Prostate gland (tissue), 2 donors: ENCODE data around the gene LTK. TPM values are rescaled to one million over a fixed set of nuclear protein-coding genes. Genes with fewer than 3 reads are reported as not detected.

Source experiments
- DNase-seq: peaks from one replicate; pipeline ENCODE4 v3.0.0-alpha.2; 2019; ENCODE audit warnings: low spot score
- H3K27ac ChIP-seq, 2 donors: fragments of 200-600 bp; sonication (generic); 2 replicates each; pipeline ENCODE4 v1.5.1; 2017 to 2019
- H3K27me3 ChIP-seq: fragments of 200-600 bp; sonication (generic); replicated peaks from 2 replicates; pipeline ENCODE4 v1.5.1; 2019; ENCODE audit not compliant: insufficient read depth
- H3K36me3 ChIP-seq, 2 donors: fragments of 200-600 bp; sonication (generic); 1 replicate in 1 of 2; 2 replicates in 1 of 2; pipeline versions ENCODE4 v1.5.1 to v1.8.1; 2017 to 2019
- H3K4me1 ChIP-seq: fragments of 200-600 bp; sonication (generic); replicated peaks from 2 replicates; pipeline ENCODE4 v1.5.1; 2019
- H3K4me3 ChIP-seq, 2 donors: fragments of 200-600 bp; sonication (generic); 2 replicates each; pipeline ENCODE4 v1.5.1; 2017 to 2019
- H3K9me3 ChIP-seq: fragments of 200-600 bp; sonication (generic); 2 replicates; pipeline ENCODE4 v1.5.1; 2017
- POLR2A ChIP-seq: fragments of 450-650 bp; IDR thresholded peaks from one replicate; pipeline ENCODE4 v1.6.1; 2016; ENCODE audit warnings: antibody characterized with exemption, mild to moderate bottlenecking
- POLR2AphosphoS5 ChIP-seq: sonication (generic); formaldehyde crosslinking; IDR thresholded peaks from one replicate; pipeline ENCODE4 v1.6.1; 2017; ENCODE audit warnings: antibody characterized with exemption
- WGBS: methylation state at CpG from one replicate; pipeline ENCODE4 v1.1.5; 2018; 5-methylcytosine and 5-hydroxymethylcytosine counted together
- intact Hi-C: fragments of 100-400 bp; cut with DNase I; formaldehyde crosslinking; loops from one replicate; pipeline ENCODE4 v1.14.2; 2022
- total RNA-seq, 2 donors: library from RNA; depleted of rRNA; stranded (reverse); fragments of >200 nt; gene quantifications; one replicate each; pipeline ENCODE4 v1.1.0, GENCODE V29; 2016
- TF ChIP-seq, protein P1 (sequence below), 4 experiments: fragments of 200-600 bp in 2 of 4; fragments of 450-650 bp in 2 of 4; sonication (generic) in 2 of 4; IDR thresholded peaks; 1 replicate in 3 of 4; 2 replicates in 1 of 4; pipeline ENCODE4 v1.5.1; 2016 to 2019; ENCODE audit warnings: antibody characterized with exemption in 4 of 4, mild to moderate bottlenecking in 2 of 4, moderate library complexity in 2 of 4

LTK gene
- total RNA-seq, 2 donors from 2014 or later = 1.5 TPM; not detected in 1

DNA sequence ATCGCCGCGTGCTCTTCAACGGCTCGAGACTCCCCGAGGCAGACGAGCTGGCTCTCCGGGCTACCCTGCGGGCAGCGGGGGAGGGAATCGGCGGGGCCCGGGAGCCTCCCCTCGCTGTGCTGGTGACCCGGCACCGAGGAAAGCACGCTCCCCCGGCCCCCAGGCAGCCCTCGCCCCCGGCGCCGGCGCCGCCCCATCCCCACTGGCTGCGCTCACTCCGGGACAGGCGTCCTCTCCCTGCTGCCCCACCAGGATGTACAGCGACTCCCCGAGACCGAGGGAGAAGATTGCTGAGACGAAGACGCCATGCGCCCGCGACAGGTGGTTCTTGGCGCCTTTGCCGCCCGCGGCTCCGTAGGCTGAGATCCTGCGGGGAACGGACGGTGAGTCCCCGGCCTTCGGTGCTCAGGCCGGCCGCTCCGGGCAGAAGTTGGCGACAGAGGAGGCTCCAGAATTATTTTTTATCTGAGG is 1.7 kb downstream of the LTK start:
- DNase-seq = no peak
- H3K9me3 ChIP-seq = no peaks in the 10 kb centered on the region
- intact Hi-C loops = no loop called here
- no peak overlapping the region for H3K27ac ChIP-seq
- H3K36me3 ChIP-seq = no peaks in the 10 kb centered on the region
- peak overlapping the region in 1 of 2 donors; percentile 20 for H3K4me3 ChIP-seq
- peaks cover 16% of the 10 kb centered on the region for H3K4me1 ChIP-seq
- WGBS = under 1% methylated on average over 33 of the region's 49 CpGs
- TF ChIP-seq POLR2A (no peak), POLR2AphosphoS5 (no peak)
- TF ChIP-seq, protein P1, sequence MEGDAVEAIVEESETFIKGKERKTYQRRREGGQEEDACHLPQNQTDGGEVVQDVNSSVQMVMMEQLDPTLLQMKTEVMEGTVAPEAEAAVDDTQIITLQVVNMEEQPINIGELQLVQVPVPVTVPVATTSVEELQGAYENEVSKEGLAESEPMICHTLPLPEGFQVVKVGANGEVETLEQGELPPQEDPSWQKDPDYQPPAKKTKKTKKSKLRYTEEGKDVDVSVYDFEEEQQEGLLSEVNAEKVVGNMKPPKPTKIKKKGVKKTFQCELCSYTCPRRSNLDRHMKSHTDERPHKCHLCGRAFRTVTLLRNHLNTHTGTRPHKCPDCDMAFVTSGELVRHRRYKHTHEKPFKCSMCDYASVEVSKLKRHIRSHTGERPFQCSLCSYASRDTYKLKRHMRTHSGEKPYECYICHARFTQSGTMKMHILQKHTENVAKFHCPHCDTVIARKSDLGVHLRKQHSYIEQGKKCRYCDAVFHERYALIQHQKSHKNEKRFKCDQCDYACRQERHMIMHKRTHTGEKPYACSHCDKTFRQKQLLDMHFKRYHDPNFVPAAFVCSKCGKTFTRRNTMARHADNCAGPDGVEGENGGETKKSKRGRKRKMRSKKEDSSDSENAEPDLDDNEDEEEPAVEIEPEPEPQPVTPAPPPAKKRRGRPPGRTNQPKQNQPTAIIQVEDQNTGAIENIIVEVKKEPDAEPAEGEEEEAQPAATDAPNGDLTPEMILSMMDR (IDR thresholded peaks at IDR 0.05) = no peak
- peaks cover 21% of the 10 kb centered on the region for H3K27me3 ChIP-seq

DNA sequence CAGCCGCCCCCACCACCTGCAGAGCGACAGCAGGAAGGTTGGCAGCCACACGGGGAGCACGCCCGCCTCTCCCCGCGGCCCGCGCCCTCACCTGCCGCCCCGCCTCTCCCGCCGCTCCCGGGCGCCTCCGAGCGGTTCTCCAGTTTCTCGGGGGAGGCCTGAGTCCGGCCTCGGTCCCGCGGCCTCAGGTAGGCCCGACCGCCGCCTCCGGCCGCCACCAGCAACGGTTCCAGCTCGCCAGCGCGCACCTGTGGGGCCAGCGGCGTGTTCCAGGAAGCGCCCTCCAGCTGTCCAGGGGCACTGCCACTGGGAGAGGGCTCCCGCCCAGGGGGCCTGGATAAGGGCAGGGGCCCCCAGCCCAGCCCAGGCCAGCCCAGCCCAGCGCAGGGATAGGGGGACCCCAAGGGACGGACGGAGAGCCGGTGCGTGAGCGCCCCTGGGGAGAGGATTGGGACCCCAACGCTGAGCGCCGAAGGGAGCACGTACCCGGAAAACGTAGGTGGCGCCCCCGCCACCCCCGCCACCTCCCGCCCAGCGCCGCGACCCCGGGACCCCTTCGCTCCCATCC is 2.2 kb downstream of the LTK start:
- H3K9me3 ChIP-seq = no peaks in the 10 kb centered on the region
- H3K36me3 ChIP-seq = no peaks in the 10 kb centered on the region
- peaks cover 16% of the 10 kb centered on the region for H3K4me1 ChIP-seq
- no peak overlapping the region for H3K27ac ChIP-seq
- TF ChIP-seq, protein P1 (IDR thresholded peaks at IDR 0.05) = no peak
- TF ChIP-seq POLR2A = no peak
- no peak for TF ChIP-seq POLR2AphosphoS5
- peaks cover 21% of the 10 kb centered on the region for H3K27me3 ChIP-seq
- WGBS = 10% methylated on average over 25 of the region's 56 CpGs
- peak overlapping the region in 1 of 2 donors; percentile 20 for H3K4me3 ChIP-seq
- DNase-seq = no peak
- intact Hi-C loops = no loop called here

DNA sequence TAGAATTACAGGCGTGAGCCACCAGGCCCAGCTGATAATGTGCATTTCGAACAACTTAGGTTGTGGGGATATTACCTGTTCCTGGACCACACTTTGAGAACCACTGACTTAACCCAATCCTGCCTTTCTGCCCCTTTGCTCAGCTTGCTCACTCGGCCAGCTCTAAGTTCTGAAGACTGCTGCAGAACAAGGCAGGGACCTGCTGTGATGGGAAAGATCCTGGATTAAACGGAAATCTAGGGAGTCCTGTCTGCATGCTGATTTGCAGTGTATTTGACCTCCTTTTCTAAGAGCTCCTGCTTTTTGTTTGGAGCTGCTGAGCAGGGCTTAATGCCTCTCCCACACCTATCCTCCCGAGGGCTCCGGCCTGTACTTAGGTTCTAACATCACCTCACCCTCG is 2.9 kb downstream of the LTK start:
- Histone ChIP-seq H3K27ac (no peak overlapping the region), H3K9me3 (no peaks in the 10 kb centered on the region), H3K36me3 (no peaks in the 10 kb centered on the region), H3K4me3 (no peak overlapping the region), H3K4me1 (peaks cover 16% of the 10 kb centered on the region), H3K27me3 (peaks cover 21% of the 10 kb centered on the region)
- no peak for DNase-seq
- WGBS = 75% methylated on average over 7 of the region's 7 CpGs
- intact Hi-C loops = no loop called here
- TF ChIP-seq POLR2A (no peak), POLR2AphosphoS5 (no peak)
- TF ChIP-seq, protein P1 (IDR thresholded peaks at IDR 0.05) = no peak

DNA sequence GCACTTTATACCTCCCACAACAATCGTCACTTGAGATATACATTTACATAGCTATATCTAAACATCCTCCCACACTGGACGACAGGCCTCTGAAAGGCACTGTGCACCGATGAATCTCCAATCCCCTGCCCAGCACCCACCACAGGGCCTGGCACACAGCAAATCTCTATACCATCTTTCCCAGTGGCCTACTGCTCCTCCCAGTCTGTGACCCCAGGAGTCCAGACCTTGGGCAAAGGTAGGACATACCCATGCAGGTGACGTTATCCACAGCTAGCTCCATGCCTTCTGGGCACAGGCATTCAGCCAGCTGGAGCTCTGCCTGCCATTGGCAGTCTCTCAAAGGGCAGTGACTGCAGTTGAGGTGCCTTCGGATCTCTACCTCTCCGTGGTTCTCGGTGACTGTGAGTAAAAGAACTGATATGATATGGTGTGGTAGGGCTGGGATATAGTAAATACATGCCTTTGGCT is 5.8 kb downstream of the LTK start:
- Histone ChIP-seq H3K27ac (no peak overlapping the region), H3K4me3 (no peak overlapping the region), H3K36me3 (no peaks in the 10 kb centered on the region), H3K9me3 (no peaks in the 10 kb centered on the region), H3K4me1 (peaks cover 12% of the 10 kb centered on the region), H3K27me3 (peaks cover 14% of the 10 kb centered on the region)
- intact Hi-C loops = no loop called here
- no peak for DNase-seq
- WGBS = 48% methylated on average over 7 of the region's 7 CpGs
- TF ChIP-seq, protein P1 (IDR thresholded peaks at IDR 0.05) = no peak
- TF ChIP-seq POLR2A = no peak
- TF ChIP-seq POLR2AphosphoS5 = no peak

DNA sequence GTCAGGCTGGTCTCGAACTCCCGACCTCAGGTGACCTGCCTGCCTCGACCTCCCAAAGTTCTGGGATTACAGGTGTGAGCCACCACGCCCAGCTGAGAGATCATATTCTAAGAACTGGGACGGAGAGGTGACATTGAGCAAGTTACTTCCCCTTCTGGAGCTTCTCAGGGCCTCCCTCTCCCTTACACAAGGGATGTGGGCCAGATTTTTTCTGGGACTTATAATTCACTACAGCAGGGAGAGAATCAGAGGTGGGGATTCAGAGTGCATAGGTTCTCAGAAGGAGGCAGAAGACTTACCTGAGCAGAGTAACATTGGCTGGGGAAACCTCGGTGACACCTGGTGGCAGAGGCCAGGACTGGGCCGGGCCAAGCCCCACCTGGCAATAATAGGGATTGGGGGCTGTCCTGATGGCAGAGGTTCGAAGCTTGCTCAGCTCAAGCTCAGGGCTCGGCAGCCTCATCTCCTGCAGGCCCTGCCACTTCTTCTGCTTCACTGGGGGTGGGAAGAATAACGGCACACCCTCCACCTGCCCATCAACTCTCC is 6.8 kb downstream of the LTK start:
- intact Hi-C loops = no loop called here
- H3K27me3 ChIP-seq = peaks cover 12% of the 10 kb centered on the region
- H3K4me3 ChIP-seq = no peak overlapping the region
- no peak for TF ChIP-seq POLR2A
- TF ChIP-seq, protein P1 (IDR thresholded peaks at IDR 0.05) = no peak
- no peak for TF ChIP-seq POLR2AphosphoS5
- H3K27ac ChIP-seq = no peak overlapping the region
- H3K36me3 ChIP-seq = no peaks in the 10 kb centered on the region
- no peak for DNase-seq
- H3K9me3 ChIP-seq = no peaks in the 10 kb centered on the region
- WGBS = 81% methylated on average over 10 of the region's 10 CpGs
- H3K4me1 ChIP-seq = peaks cover 7% of the 10 kb centered on the region
